ENCODE data around the gene RBPMS2. TPM values are rescaled to one million over a fixed set of nuclear protein-coding genes. Genes with fewer than 3 reads are reported as not detected.

The RBPMS2 gene
- polyA plus RNA-seq, 1 of the 3 experiments (the other 2 are of a cell fraction): 6.5 TPM

GRCh38 chr15:64763874-64764273 is 11.5 kb downstream of the RBPMS2 start:
- Histone ChIP-seq H4K20me1 (ENCODE audit: insufficient read depth) (no peaks in the 10 kb centered on the region), H3K36me3 (replicated peaks in 1 of 2; ENCODE audit: control insufficient read depth in 1 of 2, insufficient read depth in 2 of 2, low read length in 1 of 2) (no peaks in the 10 kb centered on the region), H3K4me1 (ENCODE audit: control insufficient read depth in 1 of 2, insufficient read depth in 2 of 2, low read depth in 1 of 2, low read length in 1 of 2) (no peaks in the 10 kb centered on the region; a peak in 1 of 4 replicates), H3K27ac (ENCODE audit: low read depth in 2 of 2, low read length in 1 of 2) (no peak overlapping the region), H3K9me2 (no peaks in the 10 kb centered on the region), H3K79me2 (ENCODE audit: insufficient read depth) (no peaks in the 10 kb centered on the region), H3K9ac (no peak overlapping the region), H3K9me3 (no peaks in the 10 kb centered on the region), H3K27me3 (ENCODE audit: insufficient read depth) (no peaks in the 10 kb centered on the region), H3K4me2 (no peak overlapping the region), H3F3A (replicated peaks; ENCODE audit: insufficient read depth) (no peaks in the 10 kb centered on the region), H2AFZ (ENCODE audit: low read depth) (no peak overlapping the region), H3K4me3 (ENCODE audit: low read depth in 2 of 2, low read length in 1 of 2) (no peak overlapping the region)
- TF ChIP-seq EP300 (IDR thresholded peaks at IDR 0.05; ENCODE audit: borderline replicate concordance in 1 of 2, low read depth in 1 of 2, low read length in 1 of 2): no peak
- TF ChIP-seq CHD2 (IDR thresholded peaks at IDR 0.05; ENCODE audit: low read length, partially characterized antibody): no peak
- no peak for TF ChIP-seq TAF1 (IDR thresholded peaks at IDR 0.05; ENCODE audit: borderline replicate concordance, low read depth, low read length)
- no peak for TF ChIP-seq REST (IDR thresholded peaks at IDR 0.05; ENCODE audit: low read depth, low read length)
- TF ChIP-seq GATA2 (CRISPR knock-in tag; IDR thresholded peaks at IDR 0.05): no peak
- no peak for TF ChIP-seq FOXJ3 (CRISPR knock-in tag; IDR thresholded peaks at IDR 0.05)
- ChIA-PET CTCF (interaction anchor here (1.3 to 2.4 kb wide), 3 partner anchors 14 to 47 kb away, joined by 3 to 7 read pairs (median 3); no protein-coding TSS in a partner anchor), POLR2A (no interaction called here)
- DNase-seq: no peak
- WGBS (ENCODE audit: low lambda C conversion rate): 100% methylated on average over 2 of the region's 4 CpGs

DNA sequence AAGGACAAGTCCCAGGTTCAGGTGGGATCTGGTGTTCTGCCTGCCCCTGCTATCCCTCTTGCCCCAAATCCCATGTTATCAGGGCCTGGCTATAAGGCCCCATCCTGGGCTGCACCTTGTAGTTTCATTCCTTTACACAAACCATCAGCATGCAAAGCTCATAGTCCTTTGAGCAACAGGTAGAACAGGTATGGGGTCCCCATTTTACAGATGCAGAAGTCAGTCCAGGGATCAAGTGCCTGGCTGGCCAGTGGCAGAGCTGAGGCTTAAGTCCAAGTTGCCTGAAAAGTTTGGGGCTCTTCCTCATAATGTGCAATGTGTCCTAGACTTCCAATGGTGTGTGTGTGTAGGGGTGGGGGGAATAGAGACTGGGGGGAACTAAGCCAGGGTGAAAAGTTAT is 11.9 kb downstream of the RBPMS2 start:
- ChIA-PET POLR2A (no interaction called here), CTCF (interaction anchor here (1.3 to 2.4 kb wide), 3 partner anchors 13 to 47 kb away, joined by 3 to 7 read pairs (median 3); no protein-coding TSS in a partner anchor)
- no peaks in the 10 kb centered on the region for H3K9me3 ChIP-seq
- no peaks in the 10 kb centered on the region for H4K20me1 ChIP-seq (ENCODE audit: insufficient read depth)
- no peak overlapping the region for H3K9ac ChIP-seq
- H2AFZ ChIP-seq (ENCODE audit: low read depth): no peak overlapping the region
- no peaks in the 10 kb centered on the region for H3K27me3 ChIP-seq (ENCODE audit: insufficient read depth)
- H3K27ac ChIP-seq (ENCODE audit: low read depth in 2 of 2, low read length in 1 of 2): no peak overlapping the region
- no peaks in the 10 kb centered on the region for H3K36me3 ChIP-seq (replicated peaks in 1 of 2; ENCODE audit: control insufficient read depth in 1 of 2, insufficient read depth in 2 of 2, low read length in 1 of 2)
- no peaks in the 10 kb centered on the region for H3F3A ChIP-seq (replicated peaks; ENCODE audit: insufficient read depth)
- DNase-seq: no peak
- H3K9me2 ChIP-seq: no peaks in the 10 kb centered on the region
- H3K4me2 ChIP-seq: no peak overlapping the region
- no peak overlapping the region for H3K4me3 ChIP-seq (ENCODE audit: low read depth in 2 of 2, low read length in 1 of 2)
- H3K4me1 ChIP-seq (ENCODE audit: control insufficient read depth in 1 of 2, insufficient read depth in 2 of 2, low read depth in 1 of 2, low read length in 1 of 2): no peaks in the 10 kb centered on the region; a peak in 1 of 4 replicates
- TF ChIP-seq TAF1 (IDR thresholded peaks at IDR 0.05; ENCODE audit: borderline replicate concordance, low read depth, low read length): no peak
- TF ChIP-seq RXRA (IDR thresholded peaks at IDR 0.05; ENCODE audit: borderline replicate concordance, low read depth): no peak
- no peak for TF ChIP-seq YY1 (IDR thresholded peaks at IDR 0.05; ENCODE audit: low read depth)
- no peaks in the 10 kb centered on the region for H3K79me2 ChIP-seq (ENCODE audit: insufficient read depth)
